ENCODE data around the gene TEX44. TPM values are rescaled to one million over a fixed set of nuclear protein-coding genes. Genes with fewer than 3 reads are reported as not detected.

The TEX44 gene
- not detected in 2 replicates for polyA plus RNA-seq
- polyA minus RNA-seq: not detected in 2 replicates

- Histone ChIP-seq H3K27me3 (ENCODE audit: insufficient read depth, low read depth, low read length) (no peaks in the 10 kb centered on the region), H3K4me2 (ENCODE audit: low read length) (no peak within 1 kb of the TSS), H2AFZ (ENCODE audit: low read depth, low read length) (no peak within 1 kb of the TSS), H3K4me3 (ENCODE audit: low read length) (no peak within 1 kb of the TSS), H3F3A (ENCODE audit: insufficient read depth, low read length, poor library complexity, severe bottlenecking) (no peaks in the 10 kb centered on the region), H3K9me3 (ENCODE audit: low read length) (no peaks in the 10 kb centered on the region), H3K9ac (ENCODE audit: low read length) (no peak within 1 kb of the TSS), H4K20me1 (ENCODE audit: insufficient read depth) (no peaks in the 10 kb centered on the region), H3K79me2 (replicated peaks; ENCODE audit: insufficient read depth, low read length) (no peaks in the 10 kb centered on the region), H3K27ac (ENCODE audit: low read length) (no peak within 1 kb of the TSS), H3K9me2 (ENCODE audit: insufficient read depth, low read length) (no peaks in the 10 kb centered on the region), H3K36me3 (ENCODE audit: insufficient read depth, low read length) (no peaks in the 10 kb centered on the region)
- TF ChIP-seq MXI1 (conservative IDR thresholded peaks at IDR 0.05; ENCODE audit: poor library complexity, severe bottlenecking) (no peak), EP300 (conservative IDR thresholded peaks at IDR 0.05; ENCODE audit: poor library complexity, severe bottlenecking) (no peak), POLR2AphosphoS5 (IDR thresholded peaks at IDR 0.05) (no peak), RAD21 (conservative IDR thresholded peaks at IDR 0.05) (no peak), TAF1 (IDR thresholded peaks at IDR 0.05; ENCODE audit: low read depth) (no peak), SMC3 (conservative IDR thresholded peaks at IDR 0.05; ENCODE audit: poor library complexity) (no peak), REST (IDR thresholded peaks at IDR 0.05; ENCODE audit: borderline replicate concordance) (no peak), CTCF (IDR thresholded peaks at IDR 0.05; ENCODE audit: poor library complexity, severe bottlenecking) (no peak), EZH2 (IDR thresholded peaks at IDR 0.05; ENCODE audit: borderline replicate concordance, insufficient read depth, low read length, poor library complexity, severe bottlenecking) (no peak)
These were observed at the start of gene TEX44 for GRCh38 chr2:231592636-231593145. TSS of gene TEX44 (plus strand) at chr2:231592864. CDS start at chr2:231592952, 88 bp downstream.

- Histone ChIP-seq H3K79me2 (replicated peaks; ENCODE audit: insufficient read depth, low read length) (no peaks in the 10 kb centered on the region), H3F3A (ENCODE audit: insufficient read depth, low read length, poor library complexity, severe bottlenecking) (no peaks in the 10 kb centered on the region), H3K27ac (ENCODE audit: low read length) (no peak overlapping the region), H3K9ac (ENCODE audit: low read length) (no peak overlapping the region), H2AFZ (ENCODE audit: low read depth, low read length) (no peak overlapping the region), H3K4me2 (ENCODE audit: low read length) (no peak overlapping the region), H3K36me3 (ENCODE audit: insufficient read depth, low read length) (no peaks in the 10 kb centered on the region), H3K4me3 (ENCODE audit: low read length) (no peak overlapping the region), H3K9me3 (ENCODE audit: low read length) (no peaks in the 10 kb centered on the region), H4K20me1 (ENCODE audit: insufficient read depth) (no peaks in the 10 kb centered on the region), H3K27me3 (ENCODE audit: insufficient read depth, low read depth, low read length) (no peaks in the 10 kb centered on the region), H3K9me2 (ENCODE audit: insufficient read depth, low read length) (no peaks in the 10 kb centered on the region)
- no peak for TF ChIP-seq EZH2 (IDR thresholded peaks at IDR 0.05; ENCODE audit: borderline replicate concordance, insufficient read depth, low read length, poor library complexity, severe bottlenecking)
- no peak for TF ChIP-seq TAF1 (IDR thresholded peaks at IDR 0.05; ENCODE audit: low read depth)
- no peak for TF ChIP-seq POLR2AphosphoS5 (IDR thresholded peaks at IDR 0.05)
- no peak for TF ChIP-seq REST (IDR thresholded peaks at IDR 0.05; ENCODE audit: borderline replicate concordance)
- no peak for TF ChIP-seq CTCF (IDR thresholded peaks at IDR 0.05; ENCODE audit: poor library complexity, severe bottlenecking)
- no peak for TF ChIP-seq EP300 (conservative IDR thresholded peaks at IDR 0.05; ENCODE audit: poor library complexity, severe bottlenecking)
- TF ChIP-seq SMC3 (conservative IDR thresholded peaks at IDR 0.05; ENCODE audit: poor library complexity): no peak
- TF ChIP-seq MXI1 (conservative IDR thresholded peaks at IDR 0.05; ENCODE audit: poor library complexity, severe bottlenecking): no peak
- no peak for TF ChIP-seq RAD21 (conservative IDR thresholded peaks at IDR 0.05)
These were observed 47.4 kb upstream of the TEX44 start for GRCh38 chr2:231545105-231545902.

All from neural cell (in vitro differentiated cells).